CD4-positive, CD25-positive, alpha-beta regulatory T cell (primary cell): ENCODE data around the gene CNRIP1. TPM values are rescaled to one million over a fixed set of nuclear protein-coding genes. Genes with fewer than 3 reads are reported as not detected.

Experiments used
- ATAC-seq, 2 donors: fragments of 150-1000 bp; cut with Tn5 transposase; one replicate each; pipeline ENCODE4 v1.10.0; 2021; ENCODE audit warnings: low read depth in 2 of 2, moderate number of reproducible peaks in 2 of 2, moderate library complexity in 1 of 2
- DNase-seq, 3 donors: peaks; one replicate each; pipeline versions ENCODE4 v3.0.0 to v3.0.0-alpha.2; 2012 to 2022; ENCODE audit warnings: mixed read lengths in 1 of 3
- H3K27ac ChIP-seq: one replicate; pipeline ENCODE4 v1.7.0; 2013; ENCODE audit warnings: mild to moderate bottlenecking, low read length; ENCODE audit not compliant: insufficient read depth, poor library complexity, severe bottlenecking
- H3K27me3 ChIP-seq: one replicate; pipeline ENCODE4 v1.7.0; 2013; ENCODE audit warnings: low read length; ENCODE audit not compliant: control insufficient read depth, insufficient read depth
- H3K36me3 ChIP-seq: one replicate; pipeline ENCODE4 v1.7.0; 2013; ENCODE audit warnings: mild to moderate bottlenecking, low read length, moderate library complexity; ENCODE audit not compliant: control insufficient read depth, insufficient read depth
- H3K4me1 ChIP-seq: 2 replicates; pipeline ENCODE4 v1.7.0; 2013; ENCODE audit warnings: mild to moderate bottlenecking, low read length; ENCODE audit not compliant: insufficient read depth, control insufficient read depth, poor library complexity, severe bottlenecking
- H3K4me3 ChIP-seq: one replicate; pipeline ENCODE4 v1.7.0; 2013; ENCODE audit warnings: low read depth, mild to moderate bottlenecking, low read length, moderate library complexity
- H3K9me3 ChIP-seq, 2 experiments: 1 replicate in 1 of 2; 2 replicates in 1 of 2; pipeline ENCODE4 v1.7.0; 2013; ENCODE audit warnings: low read length in 2 of 2, mild to moderate bottlenecking in 1 of 2, moderate library complexity in 1 of 2; ENCODE audit not compliant: control insufficient read depth in 2 of 2
- H3K27ac Mint-ChIP-seq, 3 donors: one replicate each; pipeline ENCODE4 v1.8.0; 2020 to 2022; ENCODE audit warnings: mild to moderate bottlenecking in 3 of 3, mixed read lengths in 3 of 3, moderate library complexity in 2 of 3
- H3K27me3 Mint-ChIP-seq: one replicate; pipeline ENCODE4 v1.8.0; 2022; ENCODE audit warnings: mild to moderate bottlenecking, mixed read lengths
- H3K36me3 Mint-ChIP-seq: one replicate; pipeline ENCODE4 v1.8.0; 2020; ENCODE audit warnings: mixed read lengths
- H3K4me1 Mint-ChIP-seq, 4 donors: one replicate each; pipeline ENCODE4 v1.8.0; 2020 to 2022; ENCODE audit warnings: mixed read lengths in 4 of 4, mild to moderate bottlenecking in 1 of 4
- H3K4me3 Mint-ChIP-seq, 4 donors: one replicate each; pipeline ENCODE4 v1.8.0; 2020 to 2022; ENCODE audit warnings: mild to moderate bottlenecking in 4 of 4, mixed read lengths in 4 of 4, moderate library complexity in 3 of 4
- H3K9me3 Mint-ChIP-seq, 7 donors: one replicate each; pipeline ENCODE4 v1.8.0; 2020 to 2022; ENCODE audit warnings: mixed read lengths in 7 of 7, mild to moderate bottlenecking in 3 of 7, moderate library complexity in 2 of 7
- polyA plus RNA-seq, 4 donors: library from polyadenylated mRNA; unstranded; fragments of 300-500 nt; fragmentation: Illumina TruSeq; gene quantifications; one replicate each; pipeline ENCODE4 v1.2.3, GENCODE V29; 2021
- total RNA-seq: library from RNA; stranded (reverse); gene quantifications from one replicate; pipeline ENCODE4 v1.2.3, GENCODE V29; 2022

The CNRIP1 gene
- total and polyA plus RNA-seq, 5 donors from 2014 or later: 0.22 TPM; not detected in 4

GRCh38 chr2:68287580-68288441, 31.9 kb downstream of the CNRIP1 start:
- Mint-ChIP-seq H3K27ac (no peak overlapping the region), H3K4me1 (peaks cover 0 to 2% (median 0%) of the 10 kb centered on the region in 4 donors), H3K27me3 (peaks cover 62% of the 10 kb centered on the region), H3K9me3 (peaks cover 0 to 2% (median 0%) of the 10 kb centered on the region in 7 donors), H3K4me3 (no peak overlapping the region), H3K36me3 (no peaks in the 10 kb centered on the region)
- Histone ChIP-seq H3K4me1 (no peaks in the 10 kb centered on the region), H3K27me3 (peaks cover 6% of the 10 kb centered on the region), H3K4me3 (no peak overlapping the region), H3K27ac (no peak overlapping the region), H3K9me3 (no peaks in the 10 kb centered on the region), H3K36me3 (no peaks in the 10 kb centered on the region)
- ATAC-seq (no peak), DNase-seq (no peak)

DNA sequence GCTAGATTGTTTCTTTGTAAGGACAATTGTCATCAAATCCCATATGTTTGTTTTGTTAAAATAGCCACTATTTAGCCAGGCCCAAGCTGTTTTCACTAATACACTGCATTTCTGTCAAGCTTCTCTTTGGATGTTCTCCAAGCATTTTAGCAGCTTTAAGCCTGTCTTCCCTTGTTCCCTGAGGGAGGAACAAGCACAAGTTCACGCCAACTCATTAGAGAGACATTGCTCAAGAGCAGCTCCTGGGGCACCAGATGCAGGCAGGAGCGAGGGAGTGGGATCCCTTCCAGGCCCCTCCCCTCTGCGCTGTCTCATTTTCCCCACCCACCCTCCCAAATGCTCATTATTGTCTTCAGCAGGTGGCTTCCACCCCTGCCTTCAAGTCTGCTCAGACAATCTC, 34.9 kb downstream of the CNRIP1 start:
- Mint-ChIP-seq H3K9me3 (peaks cover 0 to 2% (median 0%) of the 10 kb centered on the region in 7 donors), H3K4me1 (peaks cover 0 to 6% (median 2%) of the 10 kb centered on the region in 4 donors), H3K36me3 (no peaks in the 10 kb centered on the region), H3K27ac (no peak overlapping the region), H3K4me3 (no peak overlapping the region), H3K27me3 (peaks cover 72% of the 10 kb centered on the region)
- H3K4me3 ChIP-seq: no peak overlapping the region
- no peaks in the 10 kb centered on the region for H3K4me1 ChIP-seq
- no peaks in the 10 kb centered on the region for H3K9me3 ChIP-seq
- H3K27ac ChIP-seq: no peak overlapping the region
- H3K36me3 ChIP-seq: no peaks in the 10 kb centered on the region
- no peak for ATAC-seq
- peaks cover 19% of the 10 kb centered on the region for H3K27me3 ChIP-seq
- no peak for DNase-seq

- H3K4me1 Mint-ChIP-seq: peaks cover 0 to 6% (median 2%) of the 10 kb centered on the region in 4 donors
- H3K4me3 ChIP-seq: no peak overlapping the region
- no peak overlapping the region for H3K27ac Mint-ChIP-seq
- no peaks in the 10 kb centered on the region for H3K4me1 ChIP-seq
- H3K27me3 Mint-ChIP-seq: peaks cover 69% of the 10 kb centered on the region
- no peak overlapping the region for H3K27ac ChIP-seq
- peaks cover 0 to 2% (median 0%) of the 10 kb centered on the region in 7 donors for H3K9me3 Mint-ChIP-seq
- H3K9me3 ChIP-seq: no peaks in the 10 kb centered on the region
- DNase-seq (no peak), ATAC-seq (no peak)
- no peak overlapping the region for H3K4me3 Mint-ChIP-seq
- H3K27me3 ChIP-seq: peaks cover 19% of the 10 kb centered on the region
- no peaks in the 10 kb centered on the region for H3K36me3 ChIP-seq
- no peaks in the 10 kb centered on the region for H3K36me3 Mint-ChIP-seq
These were observed 36.3 kb downstream of the CNRIP1 start for GRCh38 chr2:68283419-68283812.

DNA sequence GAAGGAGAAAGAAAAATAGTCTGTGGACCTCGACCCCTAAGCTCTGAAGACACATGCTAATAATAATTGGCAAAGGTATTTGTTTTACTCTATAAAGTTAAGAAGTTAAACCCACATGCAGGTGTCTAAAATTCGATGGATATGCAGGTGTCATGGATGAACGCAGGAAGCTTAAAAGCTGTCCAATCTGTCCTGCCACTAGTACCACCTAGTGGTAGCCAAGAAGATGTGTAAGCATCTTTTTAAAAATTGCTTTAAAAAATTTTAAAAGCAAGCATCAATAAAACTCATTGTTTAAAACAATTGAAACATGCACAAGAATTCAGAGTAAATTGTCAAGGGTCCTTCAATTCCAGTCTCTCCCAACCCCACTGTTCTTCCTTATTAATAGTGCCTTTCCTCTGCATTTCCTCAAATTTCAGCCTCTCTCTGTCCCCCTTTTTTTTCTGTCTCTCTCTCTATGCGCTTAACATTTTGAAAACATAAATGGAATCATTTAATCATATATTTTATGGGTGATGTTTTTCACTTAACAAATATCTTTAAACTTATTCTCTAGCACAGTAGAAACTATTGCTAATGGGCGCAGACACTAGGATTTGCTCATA, 36.8 kb downstream of the CNRIP1 start:
- H3K27ac Mint-ChIP-seq: no peak overlapping the region
- Histone ChIP-seq H3K4me1 (no peaks in the 10 kb centered on the region), H3K27ac (no peak overlapping the region)

DNA sequence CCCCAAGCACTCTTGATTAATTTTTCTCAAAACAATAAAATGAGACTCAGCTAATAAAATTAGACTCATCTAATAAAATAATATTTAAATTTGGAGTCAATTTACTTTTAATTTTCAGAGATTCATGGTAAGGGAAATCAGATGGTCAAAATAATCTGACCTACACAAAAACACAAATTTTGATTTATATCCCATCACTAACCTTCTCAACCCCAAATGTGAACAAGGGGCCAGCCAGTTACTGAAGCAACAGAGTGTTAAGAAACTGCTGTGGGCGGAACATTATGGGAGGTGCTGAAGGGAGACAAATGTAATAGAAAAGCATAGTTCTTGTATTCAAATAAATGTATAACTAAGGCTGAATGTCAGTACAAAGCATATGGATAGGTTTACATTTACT, 39.0 kb downstream of the CNRIP1 start:
- Histone ChIP-seq H3K27me3 (peaks cover 20% of the 10 kb centered on the region), H3K27ac (no peak overlapping the region), H3K36me3 (no peaks in the 10 kb centered on the region), H3K9me3 (no peaks in the 10 kb centered on the region), H3K4me1 (no peaks in the 10 kb centered on the region), H3K4me3 (no peak overlapping the region)
- no peak for DNase-seq
- H3K27me3 Mint-ChIP-seq: peaks cover 73% of the 10 kb centered on the region
- no peaks in the 10 kb centered on the region for H3K36me3 Mint-ChIP-seq
- H3K27ac Mint-ChIP-seq: no peak overlapping the region
- no peak overlapping the region for H3K4me3 Mint-ChIP-seq
- H3K9me3 Mint-ChIP-seq: peaks cover 0 to 2% (median 0%) of the 10 kb centered on the region in 7 donors
- peaks cover 0 to 6% (median 2%) of the 10 kb centered on the region in 4 donors for H3K4me1 Mint-ChIP-seq
- no peak for ATAC-seq

More for the DNA sequence above, 36.8 kb downstream of the CNRIP1 start:
- DNase-seq (peak in 2 of 3 donors; percentile 46 to 55), ATAC-seq (peak; percentile 53 to 68)
- Mint-ChIP-seq H3K27me3 (peaks cover 69% of the 10 kb centered on the region), H3K4me1 (peaks cover 0 to 6% (median 2%) of the 10 kb centered on the region in 4 donors), H3K9me3 (peaks cover 0 to 2% (median 0%) of the 10 kb centered on the region in 7 donors), H3K4me3 (no peak overlapping the region), H3K36me3 (no peaks in the 10 kb centered on the region)
- Histone ChIP-seq H3K27me3 (peaks cover 19% of the 10 kb centered on the region), H3K4me3 (no peak overlapping the region), H3K9me3 (no peaks in the 10 kb centered on the region), H3K36me3 (no peaks in the 10 kb centered on the region)

DNA sequence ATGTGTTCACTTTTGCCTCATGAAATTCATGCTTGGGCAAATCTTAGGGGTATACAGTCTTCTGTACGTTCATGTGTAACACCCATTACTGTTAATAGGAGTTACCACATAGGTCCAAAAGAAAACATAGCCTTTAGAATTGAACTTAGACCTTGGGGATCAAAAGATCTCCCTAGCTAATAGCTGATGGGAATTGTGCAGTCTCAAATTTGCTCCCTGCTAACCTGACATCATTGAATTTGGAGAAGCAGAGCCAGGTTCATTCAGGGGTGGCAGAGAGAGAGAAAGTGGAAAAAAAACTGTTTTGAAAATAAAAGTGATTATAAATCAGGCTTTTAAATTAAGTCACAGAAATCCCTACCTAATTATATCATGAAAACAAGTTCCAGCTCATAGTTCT, 39.4 kb downstream of the CNRIP1 start:
- peaks cover 0 to 2% (median 0%) of the 10 kb centered on the region in 7 donors for H3K9me3 Mint-ChIP-seq

GRCh38 chr2:68279691-68280090, 40.1 kb downstream of the CNRIP1 start:
- Mint-ChIP-seq H3K9me3 (peaks cover 0 to 2% (median 0%) of the 10 kb centered on the region in 7 donors), H3K27me3 (peaks cover 70% of the 10 kb centered on the region), H3K4me1 (peaks cover 0 to 6% (median 2%) of the 10 kb centered on the region in 4 donors), H3K36me3 (no peaks in the 10 kb centered on the region), H3K27ac (no peak overlapping the region), H3K4me3 (no peak overlapping the region)
- ATAC-seq (no peak), DNase-seq (no peak)
- no peaks in the 10 kb centered on the region for H3K36me3 ChIP-seq
- H3K9me3 ChIP-seq: no peaks in the 10 kb centered on the region
- no peak overlapping the region for H3K4me3 ChIP-seq
- peaks cover 20% of the 10 kb centered on the region for H3K27me3 ChIP-seq
- H3K27ac ChIP-seq: no peak overlapping the region
- H3K4me1 ChIP-seq: no peaks in the 10 kb centered on the region

More for the DNA sequence above, 39.4 kb downstream of the CNRIP1 start:
- H3K4me1 Mint-ChIP-seq: peaks cover 0 to 6% (median 2%) of the 10 kb centered on the region in 4 donors
- H3K4me1 ChIP-seq: no peaks in the 10 kb centered on the region
- H3K27me3 Mint-ChIP-seq: peaks cover 73% of the 10 kb centered on the region
- no peak overlapping the region for H3K27ac ChIP-seq
- H3K27ac Mint-ChIP-seq: no peak overlapping the region
- H3K27me3 ChIP-seq: peaks cover 20% of the 10 kb centered on the region
- no peak overlapping the region for H3K4me3 Mint-ChIP-seq
- no peak overlapping the region for H3K4me3 ChIP-seq
- H3K36me3 Mint-ChIP-seq: no peaks in the 10 kb centered on the region
- ATAC-seq (no peak), DNase-seq (no peak)
- H3K36me3 ChIP-seq: no peaks in the 10 kb centered on the region
- no peaks in the 10 kb centered on the region for H3K9me3 ChIP-seq
